ENCODE measurements around the gene SLC29A2.

The SLC29A2 gene

GRCh38 chr11:66417000-66417399, 45.4 kb upstream of the SLC29A2 start:
- no peak overlapping the region for H3K4me3 ChIP-seq (ENCODE audit: low read depth, low read length)
- TF ChIP-seq, protein P1, sequence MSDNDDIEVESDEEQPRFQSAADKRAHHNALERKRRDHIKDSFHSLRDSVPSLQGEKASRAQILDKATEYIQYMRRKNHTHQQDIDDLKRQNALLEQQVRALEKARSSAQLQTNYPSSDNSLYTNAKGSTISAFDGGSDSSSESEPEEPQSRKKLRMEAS (IDR thresholded peaks at IDR 0.05; ENCODE audit: low read depth, low read length) = no peak
- TF ChIP-seq, protein P2, sequence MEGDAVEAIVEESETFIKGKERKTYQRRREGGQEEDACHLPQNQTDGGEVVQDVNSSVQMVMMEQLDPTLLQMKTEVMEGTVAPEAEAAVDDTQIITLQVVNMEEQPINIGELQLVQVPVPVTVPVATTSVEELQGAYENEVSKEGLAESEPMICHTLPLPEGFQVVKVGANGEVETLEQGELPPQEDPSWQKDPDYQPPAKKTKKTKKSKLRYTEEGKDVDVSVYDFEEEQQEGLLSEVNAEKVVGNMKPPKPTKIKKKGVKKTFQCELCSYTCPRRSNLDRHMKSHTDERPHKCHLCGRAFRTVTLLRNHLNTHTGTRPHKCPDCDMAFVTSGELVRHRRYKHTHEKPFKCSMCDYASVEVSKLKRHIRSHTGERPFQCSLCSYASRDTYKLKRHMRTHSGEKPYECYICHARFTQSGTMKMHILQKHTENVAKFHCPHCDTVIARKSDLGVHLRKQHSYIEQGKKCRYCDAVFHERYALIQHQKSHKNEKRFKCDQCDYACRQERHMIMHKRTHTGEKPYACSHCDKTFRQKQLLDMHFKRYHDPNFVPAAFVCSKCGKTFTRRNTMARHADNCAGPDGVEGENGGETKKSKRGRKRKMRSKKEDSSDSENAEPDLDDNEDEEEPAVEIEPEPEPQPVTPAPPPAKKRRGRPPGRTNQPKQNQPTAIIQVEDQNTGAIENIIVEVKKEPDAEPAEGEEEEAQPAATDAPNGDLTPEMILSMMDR (IDR thresholded peaks at IDR 0.05; ENCODE audit: low read depth, low read length) = no peak
- TF ChIP-seq MYC (IDR thresholded peaks at IDR 0.05; ENCODE audit: low read depth, low read length) (no peak), POLR2A (IDR thresholded peaks at IDR 0.05; ENCODE audit: extremely low read depth, insufficient read length) (no peak)
- no peak for DNase-seq (ENCODE audit: low read depth)

- no peak overlapping the region for H3K4me3 ChIP-seq (ENCODE audit: low read depth, low read length)
- TF ChIP-seq, protein P2 (IDR thresholded peaks at IDR 0.05; ENCODE audit: low read depth, low read length) = no peak
- TF ChIP-seq POLR2A (IDR thresholded peaks at IDR 0.05; ENCODE audit: extremely low read depth, insufficient read length) (no peak), MYC (IDR thresholded peaks at IDR 0.05; ENCODE audit: low read depth, low read length) (no peak)
- TF ChIP-seq, protein P1 (IDR thresholded peaks at IDR 0.05; ENCODE audit: low read depth, low read length) = no peak
- DNase-seq (ENCODE audit: low read depth) = no peak
These were observed 43.9 kb upstream of the SLC29A2 start for GRCh38 chr11:66415423-66415822.

DNA sequence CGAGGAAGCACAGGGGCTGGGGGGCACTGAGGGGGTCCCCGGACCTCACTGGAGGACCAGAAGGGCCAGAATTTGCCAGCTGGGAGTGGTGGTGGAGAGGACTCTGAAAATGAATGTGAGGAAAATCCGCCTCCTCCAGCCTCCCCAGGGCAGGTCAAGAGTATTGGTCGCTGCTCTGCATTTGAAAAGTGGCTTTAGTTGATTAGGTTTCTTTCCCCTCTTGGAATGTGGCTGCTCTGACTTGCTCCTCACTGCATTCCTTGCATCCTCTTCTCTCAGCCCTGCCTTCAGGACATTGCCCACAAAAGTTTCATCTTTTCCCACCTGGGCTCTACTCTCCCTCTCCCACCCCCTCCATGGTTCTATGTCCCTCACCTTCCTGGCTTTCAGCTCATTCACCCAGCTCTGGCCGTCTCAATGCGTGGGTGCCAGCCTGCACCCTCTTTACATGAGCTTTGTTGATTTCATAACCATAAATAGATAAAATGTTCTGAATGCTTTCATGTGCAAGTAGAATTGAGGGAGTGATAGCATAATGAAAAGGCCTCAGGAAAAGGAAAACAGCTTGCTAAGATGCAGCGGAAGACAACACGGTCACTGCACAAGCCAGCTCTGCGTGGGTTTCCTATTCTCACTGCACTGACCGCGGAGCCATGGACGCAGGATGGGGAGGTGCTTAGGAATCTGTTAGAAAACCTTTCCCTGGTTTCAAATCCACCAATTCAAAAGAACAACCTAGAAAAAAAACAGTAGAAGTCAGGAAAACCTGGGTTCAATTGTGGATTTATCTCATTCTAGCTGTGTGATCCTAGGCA, 42.8 kb upstream of the SLC29A2 start:
- TF ChIP-seq POLR2A (IDR thresholded peaks at IDR 0.05; ENCODE audit: extremely low read depth, insufficient read length) (no peak), MYC (IDR thresholded peaks at IDR 0.05; ENCODE audit: low read depth, low read length) (no peak)
- TF ChIP-seq, protein P1 (IDR thresholded peaks at IDR 0.05; ENCODE audit: low read depth, low read length) = no peak
- TF ChIP-seq, protein P2 (IDR thresholded peaks at IDR 0.05; ENCODE audit: low read depth, low read length) = no peak
- no peak overlapping the region for H3K4me3 ChIP-seq (ENCODE audit: low read depth, low read length)
- no peak for DNase-seq (ENCODE audit: low read depth)

DNA sequence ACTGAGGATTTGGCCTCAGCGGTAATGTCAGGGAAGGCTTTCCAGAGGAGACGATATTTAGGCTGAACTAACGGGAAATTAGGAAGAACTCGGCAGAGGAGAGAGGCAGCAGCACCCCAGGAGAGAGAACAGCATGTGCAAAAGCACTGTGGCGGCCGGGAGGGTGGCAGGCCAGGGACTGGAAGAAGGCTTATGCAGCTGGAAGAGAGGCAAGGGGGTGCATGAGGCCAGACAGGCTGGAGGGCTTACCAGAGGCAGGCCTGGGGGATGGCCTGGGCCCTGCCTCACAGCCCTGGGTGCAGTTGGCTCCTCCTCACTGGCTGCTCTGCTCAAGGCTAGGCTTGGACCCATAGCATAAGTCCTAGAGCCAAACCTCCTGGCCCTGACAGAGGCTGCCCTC, 41.6 kb upstream of the SLC29A2 start:
- TF ChIP-seq POLR2A (IDR thresholded peaks at IDR 0.05; ENCODE audit: extremely low read depth, insufficient read length) (no peak), MYC (IDR thresholded peaks at IDR 0.05; ENCODE audit: low read depth, low read length) (no peak)
- no peak for DNase-seq (ENCODE audit: low read depth)
- no peak overlapping the region for H3K4me3 ChIP-seq (ENCODE audit: low read depth, low read length)

GRCh38 chr11:66412110-66412509, 40.5 kb upstream of the SLC29A2 start:
- TF ChIP-seq, protein P1 (IDR thresholded peaks at IDR 0.05; ENCODE audit: low read depth, low read length) = no peak
- TF ChIP-seq, protein P2 (IDR thresholded peaks at IDR 0.05; ENCODE audit: low read depth, low read length) = no peak
- TF ChIP-seq POLR2A (IDR thresholded peaks at IDR 0.05; ENCODE audit: extremely low read depth, insufficient read length) = no peak
- TF ChIP-seq MYC (IDR thresholded peaks at IDR 0.05; ENCODE audit: low read depth, low read length) = no peak
- H3K4me3 ChIP-seq (ENCODE audit: low read depth, low read length) = no peak overlapping the region
- DNase-seq (ENCODE audit: low read depth) = no peak

GRCh38 chr11:66411323-66411722, 39.8 kb upstream of the SLC29A2 start:
- TF ChIP-seq, protein P2 (IDR thresholded peaks at IDR 0.05; ENCODE audit: low read depth, low read length) = no peak
- no peak overlapping the region for H3K4me3 ChIP-seq (ENCODE audit: low read depth, low read length)
- no peak for DNase-seq (ENCODE audit: low read depth)

Data from NB4 (cell line).